Loucy (cell line): ENCODE results near the gene FMN1.

ENCODE experiments used
- H2AFZ ChIP-seq: fragments of 200-600 bp; sonication (generic); 2 replicates; pipeline ENCODE4 v1.6.0; 2016; ENCODE audit warnings: antibody characterized with exemption, mild to moderate bottlenecking, low read length, moderate library complexity
- H3F3A ChIP-seq: fragments of 200-600 bp; 2 replicates; pipeline ENCODE4 v1.6.0; 2016; ENCODE audit warnings: antibody characterized with exemption, low read depth, mild to moderate bottlenecking
- H3K27me3 ChIP-seq: fragments of 200-600 bp; sonication (generic); 2 replicates; pipeline ENCODE4 v1.6.1; 2014; ENCODE audit warnings: low read length, mild to moderate bottlenecking; ENCODE audit not compliant: insufficient read depth, poor library complexity, severe bottlenecking
- H3K36me3 ChIP-seq: fragments of 200-600 bp; sonication (generic); 2 replicates; pipeline ENCODE4 v1.6.1; 2016; ENCODE audit warnings: low read length; ENCODE audit not compliant: insufficient read depth
- H3K4me1 ChIP-seq: fragments of 200-600 bp; sonication (generic); 2 replicates; pipeline ENCODE4 v1.5.1; 2014; ENCODE audit warnings: low read length, mild to moderate bottlenecking; ENCODE audit not compliant: insufficient read depth, poor library complexity, severe bottlenecking
- H3K4me2 ChIP-seq: fragments of 200-600 bp; sonication (generic); 2 replicates; pipeline ENCODE4 v1.6.0; 2014; ENCODE audit warnings: antibody characterized with exemption, low read length, low read depth, mild to moderate bottlenecking; ENCODE audit not compliant: poor library complexity, severe bottlenecking
- H3K4me3 ChIP-seq: fragments of 200-600 bp; sonication (generic); 2 replicates; pipeline ENCODE4 v1.5.1; 2014; ENCODE audit warnings: low read length, mild to moderate bottlenecking, mixed read lengths; ENCODE audit not compliant: poor library complexity, severe bottlenecking
- H3K79me2 ChIP-seq: fragments of 200-600 bp; sonication (generic); 2 replicates; pipeline ENCODE4 v1.6.1; 2014; ENCODE audit warnings: low read length; ENCODE audit not compliant: insufficient read depth
- H3K9ac ChIP-seq: fragments of 200-600 bp; sonication (generic); 2 replicates; pipeline ENCODE4 v1.6.0; 2014; ENCODE audit warnings: mild to moderate bottlenecking, low read depth, low read length, moderate library complexity; ENCODE audit not compliant: poor library complexity, severe bottlenecking
- H3K9me2 ChIP-seq: fragments of 200-600 bp; sonication (generic); replicated peaks from 2 replicates; pipeline ENCODE4 v1.6.1; 2016; ENCODE audit warnings: low read depth, low read length, mixed read lengths
- H3K9me3 ChIP-seq: fragments of 200-600 bp; sonication (generic); 2 replicates; pipeline ENCODE4 v1.6.1; 2014; ENCODE audit warnings: mild to moderate bottlenecking, antibody characterized with exemption, low read length, low read depth; ENCODE audit not compliant: insufficient read depth
- H4K20me1 ChIP-seq: fragments of 200-600 bp; sonication (generic); 2 replicates; pipeline ENCODE4 v1.6.0; 2014; ENCODE audit warnings: antibody characterized with exemption, low read length, mild to moderate bottlenecking; ENCODE audit not compliant: insufficient read depth, poor library complexity, severe bottlenecking
- CTCF ChIP-seq: fragments of 200-600 bp; sonication (generic); conservative IDR thresholded peaks from 2 replicates; pipeline ENCODE4 v1.5.1; 2014; ENCODE audit warnings: mild to moderate bottlenecking, antibody characterized with exemption, low read length
- EZH2phosphoT487 ChIP-seq: fragments of 200-600 bp; IDR thresholded peaks from 2 replicates; pipeline ENCODE4 v1.6.1; 2018; ENCODE audit warnings: antibody characterized with exemption, mild to moderate bottlenecking, moderate library complexity, borderline replicate concordance

FMN1 gene

GRCh38 chr15:33198541-33198940, 4.0 kb upstream of the FMN1 start:
- no peak overlapping the region for H3K4me3 ChIP-seq

DNA sequence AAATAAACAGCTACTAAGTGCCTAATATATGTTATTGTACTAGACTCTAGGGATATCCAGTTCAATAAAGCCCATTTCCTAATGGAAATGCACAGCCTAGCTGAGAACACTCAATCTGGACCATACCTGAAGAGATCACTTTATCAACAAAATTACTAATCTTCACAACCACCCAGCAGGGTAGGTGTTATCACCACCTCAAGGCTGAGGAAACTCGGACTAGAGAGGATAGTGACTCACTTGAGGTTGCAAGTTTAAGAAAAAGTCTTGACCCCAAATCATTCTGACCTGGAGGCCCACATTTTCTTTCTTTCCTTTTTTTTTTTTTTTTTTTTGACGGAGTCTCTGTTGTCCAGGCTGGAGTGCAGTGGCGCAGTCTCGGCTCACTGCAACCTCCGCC, 3.1 kb upstream of the FMN1 start:
- no peaks in the 10 kb centered on the region for H3F3A ChIP-seq
- H3K4me1 ChIP-seq: peaks cover 6% of the 10 kb centered on the region
- TF ChIP-seq CTCF: no peak
- no peaks in the 10 kb centered on the region for H3K27me3 ChIP-seq
- no peaks in the 10 kb centered on the region for H3K36me3 ChIP-seq
- H2AFZ ChIP-seq: no peak overlapping the region
- H4K20me1 ChIP-seq: no peaks in the 10 kb centered on the region
- H3K9me3 ChIP-seq: no peaks in the 10 kb centered on the region
- no peak overlapping the region for H3K4me3 ChIP-seq
- H3K9ac ChIP-seq: no peak overlapping the region
- no peak overlapping the region for H3K4me2 ChIP-seq
- no peaks in the 10 kb centered on the region for H3K9me2 ChIP-seq
- H3K79me2 ChIP-seq: no peaks in the 10 kb centered on the region

More at GRCh38 chr15:33198541-33198940, 4.0 kb upstream of the FMN1 start:
- no peaks in the 10 kb centered on the region for H3K27me3 ChIP-seq
- H3K9me3 ChIP-seq: no peaks in the 10 kb centered on the region
- TF ChIP-seq CTCF: no peak
- TF ChIP-seq EZH2phosphoT487: no peak
- no peak overlapping the region for H3K4me2 ChIP-seq
- H3K9me2 ChIP-seq: no peaks in the 10 kb centered on the region
- no peak overlapping the region for H3K9ac ChIP-seq
- H2AFZ ChIP-seq: no peak overlapping the region
- no peaks in the 10 kb centered on the region for H3K36me3 ChIP-seq
- no peaks in the 10 kb centered on the region for H3K79me2 ChIP-seq
- no peaks in the 10 kb centered on the region for H3F3A ChIP-seq
- peaks cover 6% of the 10 kb centered on the region for H3K4me1 ChIP-seq
- no peaks in the 10 kb centered on the region for H4K20me1 ChIP-seq

- H2AFZ ChIP-seq: no peak overlapping the region
- H3K4me3 ChIP-seq: no peak overlapping the region
These were observed 277 bp downstream of the FMN1 start for GRCh38 chr15:33194237-33194636.

More at GRCh38 chr15:33194237-33194636, 277 bp downstream of the FMN1 start:
- Histone ChIP-seq H3K27me3 (no peaks in the 10 kb centered on the region), H3K36me3 (no peaks in the 10 kb centered on the region), H3F3A (no peaks in the 10 kb centered on the region), H3K4me1 (no peaks in the 10 kb centered on the region), H3K79me2 (no peaks in the 10 kb centered on the region), H4K20me1 (no peaks in the 10 kb centered on the region), H3K9me2 (no peaks in the 10 kb centered on the region), H3K4me2 (no peak overlapping the region), H3K9me3 (no peaks in the 10 kb centered on the region), H3K9ac (no peak overlapping the region)
- TF ChIP-seq EZH2phosphoT487 (no peak), CTCF (no peak)
